ENCODE results near the gene CNN3.

DNA sequence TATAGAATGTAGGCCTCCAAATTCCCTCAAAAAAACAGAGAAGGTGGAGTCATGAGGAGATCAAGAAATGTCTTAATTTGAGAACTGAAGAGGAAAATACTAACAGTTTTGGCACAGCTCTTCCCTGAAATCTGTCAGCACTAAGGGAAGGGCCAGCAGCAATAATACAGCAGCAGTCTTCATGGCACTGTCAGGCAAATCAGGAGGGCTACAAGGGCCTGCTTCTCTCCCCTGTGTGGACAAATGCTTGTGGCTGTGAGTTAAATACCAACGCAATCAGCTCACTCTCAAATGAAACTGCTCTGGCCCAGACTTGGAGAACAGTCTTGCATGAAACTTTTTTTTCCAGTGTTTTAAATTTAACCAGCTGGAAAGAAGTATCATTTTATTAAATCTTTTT, 20.5 kb upstream of the CNN3 start:
- no peak for TF ChIP-seq CTCF (IDR thresholded peaks at IDR 0.05)
- TF ChIP-seq POLR2A (IDR thresholded peaks at IDR 0.05), result no peak
- TF ChIP-seq POLR2AphosphoS5 (IDR thresholded peaks at IDR 0.05), result no peak

Data from breast epithelium (tissue), 3 donors.